ENCODE measurements around the gene MDC1.

MDC1 gene

DNA sequence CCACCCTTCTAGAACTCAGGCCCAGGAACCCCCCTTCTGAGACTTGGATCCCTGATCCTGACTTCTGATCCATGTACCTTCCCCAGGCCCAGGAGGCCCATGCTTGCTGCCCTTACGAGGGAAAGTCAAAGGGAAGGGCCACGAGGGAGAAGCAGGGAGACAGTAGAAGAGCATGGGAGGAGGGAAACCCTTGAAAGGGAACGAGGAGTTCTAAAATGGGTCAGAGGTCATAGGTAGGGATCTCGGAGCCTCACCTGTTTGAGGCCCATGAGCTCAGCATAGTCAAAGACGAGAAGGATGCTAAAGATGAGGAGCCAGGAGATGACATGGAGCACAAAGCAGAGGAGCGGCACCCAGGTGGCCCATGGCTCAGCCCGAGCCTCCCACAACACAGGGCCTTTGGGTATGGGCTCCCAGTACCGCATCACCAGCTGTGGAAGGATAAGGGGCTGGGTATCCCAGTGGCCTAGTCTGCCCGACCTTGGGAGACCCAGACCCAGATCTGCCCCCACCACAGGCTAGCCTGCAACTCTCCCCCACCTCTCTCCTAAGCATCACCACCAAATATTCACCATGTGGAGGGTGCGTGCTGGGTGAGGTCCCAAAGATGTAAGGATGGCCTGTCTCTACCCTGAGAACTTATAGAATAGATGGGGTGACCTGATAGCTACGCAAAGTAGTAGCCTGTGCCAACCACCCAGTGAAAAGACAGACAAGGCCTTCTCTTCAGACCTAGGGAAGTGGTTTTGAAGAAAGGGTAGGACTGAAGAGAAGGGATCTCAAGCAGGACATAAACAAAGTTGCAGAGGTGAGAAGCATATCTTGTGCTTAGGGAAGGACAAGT lies 27.8 kb downstream of the MDC1 start:
- Histone ChIP-seq H3K27ac (ENCODE audit: low read depth, low read length) (no peak overlapping the region), H3K4me1 (ENCODE audit: insufficient read depth, low read length) (peaks cover 23% of the 10 kb centered on the region)
- 93% methylated on average over 11 of the region's 11 CpGs for WGBS

DNA sequence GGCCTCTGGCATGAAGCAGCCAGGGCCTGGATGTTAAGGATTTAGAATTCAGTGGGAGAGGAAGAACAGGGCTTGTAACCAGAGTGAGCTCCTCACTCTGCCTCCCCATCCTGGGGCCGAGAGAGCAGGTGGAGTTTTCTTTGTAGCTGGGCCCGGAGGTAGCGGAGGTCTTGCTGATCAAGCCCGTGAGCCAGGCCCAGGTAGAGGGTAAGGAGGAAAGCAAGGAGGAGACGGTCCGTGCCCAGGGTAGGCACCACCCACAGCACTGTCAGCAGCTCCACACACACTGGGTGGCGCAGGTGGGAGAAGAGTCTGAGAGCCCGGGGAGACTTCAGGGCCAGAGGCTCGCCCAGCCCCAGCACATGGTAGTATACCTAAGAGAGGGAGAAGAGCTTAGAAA lies 28.5 kb downstream of the MDC1 start:
- peaks cover 27% of the 10 kb centered on the region for H3K4me1 ChIP-seq (ENCODE audit: insufficient read depth, low read length)
- H3K4me3 ChIP-seq (ENCODE audit: low read length) = no peak overlapping the region
- H3K9me3 ChIP-seq (ENCODE audit: insufficient read depth, low read depth, low read length) = no peaks in the 10 kb centered on the region
- no peak overlapping the region for H3K27ac ChIP-seq (ENCODE audit: low read depth, low read length)
- H3K9ac ChIP-seq (ENCODE audit: low read depth, low read length) = no peak overlapping the region
- no peaks in the 10 kb centered on the region for H3K36me3 ChIP-seq (ENCODE audit: insufficient read depth, low read length)
- 86% methylated on average over 8 of the region's 9 CpGs for WGBS
- H3K27me3 ChIP-seq (ENCODE audit: insufficient read depth, low read length) = no peaks in the 10 kb centered on the region

More for the DNA sequence above, 27.8 kb downstream of the MDC1 start:
- Histone ChIP-seq H3K27me3 (ENCODE audit: insufficient read depth, low read length) (no peaks in the 10 kb centered on the region), H3K36me3 (ENCODE audit: insufficient read depth, low read length) (no peaks in the 10 kb centered on the region), H3K9ac (ENCODE audit: low read depth, low read length) (no peak overlapping the region), H3K9me3 (ENCODE audit: insufficient read depth, low read depth, low read length) (no peaks in the 10 kb centered on the region), H3K4me3 (ENCODE audit: low read length) (peak overlapping the region; percentile 86)

DNA sequence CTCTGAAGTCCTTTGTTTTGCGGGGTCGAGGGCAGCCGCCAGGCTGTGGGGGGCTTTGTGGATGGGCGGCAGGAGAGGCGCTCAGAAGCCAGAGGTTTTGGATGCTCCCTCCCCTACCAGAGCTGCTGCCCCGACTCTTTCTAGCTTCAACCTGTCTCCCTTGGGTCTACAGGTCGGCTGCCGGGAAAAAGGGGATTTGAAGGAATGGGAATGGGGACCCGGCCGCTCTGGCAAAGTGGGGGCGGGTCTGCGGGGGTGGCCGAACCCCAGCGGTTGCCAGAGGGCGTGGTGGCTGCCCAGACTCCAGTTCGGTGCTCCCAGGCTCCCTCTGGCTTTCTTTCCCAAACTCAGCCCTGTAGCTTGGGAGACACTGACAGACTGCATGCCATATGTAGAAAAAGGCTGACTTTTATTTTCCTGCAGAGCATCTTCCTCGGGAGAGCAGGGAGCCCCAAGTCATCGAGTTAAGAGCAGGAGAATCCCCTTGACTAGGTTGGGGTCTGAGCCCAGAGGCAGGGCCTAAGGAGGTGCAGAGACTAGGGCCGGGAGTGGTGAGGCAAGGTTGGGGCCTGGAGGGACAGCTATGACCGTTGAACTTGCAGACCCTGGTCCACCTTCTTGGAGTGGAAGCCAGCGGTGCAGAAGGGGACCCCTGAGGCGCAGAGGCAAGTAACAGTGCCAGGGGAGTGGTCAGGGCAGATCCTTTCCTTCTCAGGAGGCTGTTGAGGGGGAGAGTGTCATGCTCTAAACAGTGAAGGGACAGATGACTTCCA lies 29.2 kb downstream of the MDC1 start:
- peak overlapping the region; percentile 74 for H3K4me3 ChIP-seq (ENCODE audit: low read length)
- no peaks in the 10 kb centered on the region for H3K9me3 ChIP-seq (ENCODE audit: insufficient read depth, low read depth, low read length)
- no peaks in the 10 kb centered on the region for H3K27me3 ChIP-seq (ENCODE audit: insufficient read depth, low read length)
- H3K27ac ChIP-seq (ENCODE audit: low read depth, low read length) = peak overlapping the region; percentile 79
- H3K9ac ChIP-seq (ENCODE audit: low read depth, low read length) = peak overlapping the region; percentile 80
- 21% methylated on average over 19 of the region's 22 CpGs for WGBS
- H3K4me1 ChIP-seq (ENCODE audit: insufficient read depth, low read length) = peaks cover 35% of the 10 kb centered on the region
- H3K36me3 ChIP-seq (ENCODE audit: insufficient read depth, low read length) = no peaks in the 10 kb centered on the region

DNA sequence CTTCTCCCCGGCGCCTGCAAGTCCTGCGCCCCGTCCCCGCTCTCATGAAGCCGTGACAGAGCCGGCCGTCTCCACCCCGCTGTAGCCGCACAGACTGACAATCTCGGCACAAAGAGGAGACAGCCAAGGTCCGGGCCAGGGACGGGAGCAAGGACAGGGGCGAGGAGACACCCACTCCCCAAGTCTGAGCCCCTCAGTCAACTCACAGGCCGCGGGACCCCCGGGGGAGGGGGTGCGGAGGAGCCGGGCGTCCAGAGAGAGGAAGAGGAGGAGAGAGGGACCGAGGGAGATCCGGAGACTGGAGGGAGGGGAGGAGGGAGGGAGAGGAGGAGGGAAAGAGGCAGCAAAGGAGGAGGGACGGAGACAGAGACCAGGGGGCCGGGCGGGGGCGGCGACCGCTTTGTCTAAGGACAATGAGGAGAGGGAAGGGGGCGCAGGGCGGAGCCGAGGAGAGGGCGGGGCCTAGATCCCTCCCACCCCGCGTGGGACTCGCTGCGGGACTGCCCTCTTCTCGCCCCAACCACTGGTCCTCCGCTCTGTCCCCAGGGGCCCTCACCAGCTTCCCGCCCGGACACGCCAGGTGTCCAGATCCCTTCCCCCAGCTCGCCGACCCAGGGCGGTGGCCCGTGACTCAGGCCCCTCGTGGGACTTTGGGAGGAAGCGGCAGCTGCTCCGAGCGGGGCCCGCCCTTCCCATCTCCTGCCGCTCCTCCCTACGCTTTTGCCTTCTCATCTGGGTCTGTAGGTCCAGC lies 30.0 kb downstream of the MDC1 start:
- Histone ChIP-seq H3K4me1 (ENCODE audit: insufficient read depth, low read length) (peaks cover 42% of the 10 kb centered on the region), H3K36me3 (ENCODE audit: insufficient read depth, low read length) (no peaks in the 10 kb centered on the region), H3K4me3 (ENCODE audit: low read length) (peak overlapping the region; percentile 74), H3K9ac (ENCODE audit: low read depth, low read length) (peak overlapping the region; percentile 80), H3K27ac (ENCODE audit: low read depth, low read length) (peak overlapping the region; percentile 79), H3K9me3 (ENCODE audit: insufficient read depth, low read depth, low read length) (no peaks in the 10 kb centered on the region), H3K27me3 (ENCODE audit: insufficient read depth, low read length) (no peaks in the 10 kb centered on the region)
- WGBS = under 1% methylated on average over 52 of the region's 52 CpGs

DNA sequence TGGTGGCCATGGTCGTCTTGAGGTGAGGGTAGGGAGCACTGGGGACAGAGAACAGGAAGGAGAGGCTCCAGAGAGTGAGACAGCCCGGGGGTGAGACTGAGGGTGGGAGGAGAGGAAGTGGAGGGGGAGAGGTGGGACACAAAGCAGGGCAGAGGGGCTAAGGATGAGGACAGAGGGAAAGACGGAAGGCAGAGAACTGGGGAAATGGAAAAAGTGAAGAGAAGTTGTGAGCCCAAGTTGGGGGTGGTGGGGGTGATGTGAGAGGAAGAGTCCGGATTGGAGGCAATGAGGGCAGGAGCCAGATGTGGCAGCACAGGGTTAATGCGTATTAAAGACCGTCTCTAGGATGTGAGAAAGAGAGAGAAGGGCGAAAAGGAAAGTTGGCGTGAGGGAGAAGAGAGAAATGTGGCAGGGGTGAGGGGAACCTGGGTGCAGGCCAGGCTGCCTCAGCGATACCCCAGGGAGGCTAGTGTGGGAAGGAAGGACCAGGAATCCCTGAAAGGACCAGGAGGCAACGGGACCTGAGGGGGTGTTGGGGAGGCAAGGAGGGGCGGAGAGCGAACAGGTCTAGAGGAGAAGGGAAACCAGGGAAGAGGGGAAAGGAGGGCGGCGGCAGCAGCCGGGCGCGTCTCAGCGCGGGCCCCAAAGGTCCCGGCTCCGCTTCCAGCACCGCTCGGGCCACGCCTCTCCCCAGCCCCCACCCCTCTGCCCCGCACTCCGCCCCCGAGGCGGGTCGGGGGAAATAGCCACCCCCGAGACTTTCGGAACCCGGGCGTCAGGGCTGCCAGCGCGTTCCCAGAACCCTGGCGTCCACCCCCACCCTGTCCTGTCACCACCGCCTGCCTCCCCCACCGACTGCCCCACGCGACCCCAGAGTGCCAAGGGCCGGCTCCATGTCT lies 30.8 kb downstream of the MDC1 start, which contains the start of gene PPP1R18:
Gene PPP1R18 (minus strand): TSS at position 637 of the 899 bp plus-strand sequence. CDS start 627 bp downstream, at position 10.
- H3K4me1 ChIP-seq (ENCODE audit: insufficient read depth, low read length) = peaks cover 42% of the 10 kb centered on the region
- peak within 1 kb of the TSS; percentile 74 for H3K4me3 ChIP-seq (ENCODE audit: low read length)
- H3K27ac ChIP-seq (ENCODE audit: low read depth, low read length) = peak within 1 kb of the TSS; percentile 79
- WGBS = 1% methylated on average over 38 of the region's 41 CpGs
- H3K27me3 ChIP-seq (ENCODE audit: insufficient read depth, low read length) = no peaks in the 10 kb centered on the region
- H3K9ac ChIP-seq (ENCODE audit: low read depth, low read length) = peak within 1 kb of the TSS; percentile 80
- no peaks in the 10 kb centered on the region for H3K36me3 ChIP-seq (ENCODE audit: insufficient read depth, low read length)
- H3K9me3 ChIP-seq (ENCODE audit: insufficient read depth, low read depth, low read length) = no peaks in the 10 kb centered on the region

DNA sequence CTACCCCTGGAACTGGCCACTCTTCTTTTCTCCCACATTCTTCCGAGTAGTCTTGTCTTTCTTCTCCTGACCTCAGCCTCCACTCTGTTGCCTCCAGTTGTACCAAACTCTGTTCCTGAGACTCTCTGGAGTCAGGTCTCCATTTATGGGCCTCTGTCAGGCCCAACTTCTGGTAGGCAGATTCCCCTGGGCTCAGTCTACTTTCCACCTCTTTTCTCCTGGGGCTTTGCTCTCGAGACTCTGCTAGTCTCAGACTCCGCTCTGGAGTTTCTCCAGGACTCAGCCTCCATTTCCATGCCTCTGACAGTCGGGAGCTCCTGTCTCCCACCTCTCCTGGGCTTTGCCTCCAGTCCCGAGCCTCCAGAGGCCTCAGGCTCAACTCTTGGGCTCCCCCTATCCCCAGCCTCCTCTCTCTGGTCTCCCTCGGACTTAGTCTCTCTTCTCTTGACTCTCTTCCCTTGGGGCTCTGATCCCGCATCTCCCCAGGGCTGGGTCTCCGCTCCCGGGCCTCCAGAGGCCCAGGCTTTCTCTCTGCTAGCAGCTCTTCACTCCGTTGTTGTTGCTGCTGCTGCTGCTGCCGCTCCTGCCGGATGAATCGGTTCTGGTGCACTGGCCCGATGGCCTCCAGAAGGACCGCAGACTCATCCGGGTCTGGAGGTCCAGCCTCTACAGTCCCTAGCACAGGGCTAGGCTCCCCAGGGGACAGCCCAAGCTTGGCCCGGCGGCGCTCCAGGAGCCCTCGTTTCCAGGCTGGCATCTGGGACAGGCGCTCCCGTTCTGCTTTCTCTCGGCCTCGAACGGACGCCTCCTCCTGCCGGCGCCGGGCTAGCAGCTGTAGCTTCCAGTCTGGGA lies 31.7 kb downstream of the MDC1 start:
- H3K27ac ChIP-seq (ENCODE audit: low read depth, low read length) = no peak overlapping the region
- 46% methylated on average over 29 of the region's 29 CpGs for WGBS
- no peaks in the 10 kb centered on the region for H3K9me3 ChIP-seq (ENCODE audit: insufficient read depth, low read depth, low read length)
- no peaks in the 10 kb centered on the region for H3K27me3 ChIP-seq (ENCODE audit: insufficient read depth, low read length)
- H3K36me3 ChIP-seq (ENCODE audit: insufficient read depth, low read length) = peaks cover 2% of the 10 kb centered on the region; the same call in 1 of the 2 replicates
- peaks cover 39% of the 10 kb centered on the region for H3K4me1 ChIP-seq (ENCODE audit: insufficient read depth, low read length)
- H3K9ac ChIP-seq (ENCODE audit: low read depth, low read length) = 0 out of 2 replicates have a peak overlapping the region, but pooled peaks have one; percentile 3
- H3K4me3 ChIP-seq (ENCODE audit: low read length) = peak overlapping the region; percentile 74

DNA sequence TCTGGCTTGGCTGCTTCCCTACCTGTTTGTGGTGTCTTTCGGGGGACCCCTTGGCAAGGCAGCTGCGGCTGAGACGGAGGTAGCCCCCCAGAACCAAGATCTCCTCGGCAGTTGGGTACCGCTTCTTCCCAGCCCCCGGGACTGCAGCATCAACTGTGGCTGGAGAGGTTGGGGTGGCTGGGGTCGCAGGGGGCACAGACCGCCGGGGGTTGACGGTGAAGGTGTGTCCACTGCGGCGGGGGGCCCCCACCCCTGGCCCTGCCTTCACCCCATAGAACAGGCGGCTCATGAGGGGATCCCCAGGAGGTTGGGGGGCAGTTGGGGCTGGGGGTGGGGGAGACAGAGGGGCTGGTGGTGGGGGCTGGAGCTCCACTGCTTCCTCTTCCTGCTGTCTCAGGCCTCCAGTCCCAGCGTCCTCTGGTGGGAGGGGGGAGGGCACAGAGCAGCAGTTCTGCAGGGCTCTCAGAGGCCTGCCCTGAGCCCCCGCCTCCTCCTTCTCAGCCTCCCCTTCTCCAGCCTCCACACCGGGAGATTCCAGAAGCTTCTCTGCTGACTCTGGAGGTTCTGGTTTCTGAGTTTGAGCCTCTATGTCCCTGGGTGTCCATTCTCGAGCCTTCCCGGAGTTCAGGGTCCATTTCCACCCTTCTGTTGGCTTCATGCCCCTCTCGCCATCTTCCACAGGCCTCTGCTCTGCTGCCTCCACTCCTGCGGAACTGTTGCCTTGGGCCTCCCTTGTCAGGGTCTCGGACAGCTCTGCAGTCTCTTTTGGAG lies 32.5 kb downstream of the MDC1 start:
- WGBS = 61% methylated on average over 17 of the region's 21 CpGs
- peaks cover 3% of the 10 kb centered on the region; the same call in 1 of the 2 replicates for H3K36me3 ChIP-seq (ENCODE audit: insufficient read depth, low read length)
- peaks cover 37% of the 10 kb centered on the region for H3K4me1 ChIP-seq (ENCODE audit: insufficient read depth, low read length)
- H3K27me3 ChIP-seq (ENCODE audit: insufficient read depth, low read length) = no peaks in the 10 kb centered on the region
- H3K9ac ChIP-seq (ENCODE audit: low read depth, low read length) = no peak overlapping the region
- peak overlapping the region; percentile 74 for H3K4me3 ChIP-seq (ENCODE audit: low read length)
- no peaks in the 10 kb centered on the region for H3K9me3 ChIP-seq (ENCODE audit: insufficient read depth, low read depth, low read length)
- H3K27ac ChIP-seq (ENCODE audit: low read depth, low read length) = no peak overlapping the region; the same call in 1 of the 2 replicates

DNA sequence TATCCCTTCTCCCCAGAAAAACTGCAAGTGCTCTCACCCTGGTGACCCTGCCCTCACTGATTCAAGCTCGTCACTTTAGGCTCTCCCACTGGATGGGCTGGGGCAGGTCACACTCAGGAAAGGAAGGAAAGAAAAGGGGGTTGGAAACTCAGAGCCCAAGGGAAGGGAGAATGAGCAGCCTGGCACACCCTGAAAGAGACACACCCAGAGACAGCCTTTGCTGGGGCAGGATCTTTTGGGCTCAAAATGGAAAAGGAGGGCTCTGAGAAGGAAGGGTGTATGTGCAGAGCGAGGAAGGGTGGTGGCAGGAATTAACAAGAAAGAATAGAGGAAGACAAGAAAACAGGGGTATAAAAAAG lies 33.1 kb downstream of the MDC1 start:
- H3K9me3 ChIP-seq (ENCODE audit: insufficient read depth, low read depth, low read length) = no peaks in the 10 kb centered on the region
- H3K27ac ChIP-seq (ENCODE audit: low read depth, low read length) = no peak overlapping the region
- WGBS = 34% methylated on average over 2 of the region's 2 CpGs
- peaks cover 38% of the 10 kb centered on the region for H3K4me1 ChIP-seq (ENCODE audit: insufficient read depth, low read length)
- H3K9ac ChIP-seq (ENCODE audit: low read depth, low read length) = no peak overlapping the region
- H3K4me3 ChIP-seq (ENCODE audit: low read length) = peak overlapping the region; percentile 42
- no peaks in the 10 kb centered on the region for H3K27me3 ChIP-seq (ENCODE audit: insufficient read depth, low read length)
- peaks cover 3% of the 10 kb centered on the region; the same call in 1 of the 2 replicates for H3K36me3 ChIP-seq (ENCODE audit: insufficient read depth, low read length)

Measured in HUES64 (cell line).